ENCODE results near the gene CDHR4.

Gene CDHR4, protein sequence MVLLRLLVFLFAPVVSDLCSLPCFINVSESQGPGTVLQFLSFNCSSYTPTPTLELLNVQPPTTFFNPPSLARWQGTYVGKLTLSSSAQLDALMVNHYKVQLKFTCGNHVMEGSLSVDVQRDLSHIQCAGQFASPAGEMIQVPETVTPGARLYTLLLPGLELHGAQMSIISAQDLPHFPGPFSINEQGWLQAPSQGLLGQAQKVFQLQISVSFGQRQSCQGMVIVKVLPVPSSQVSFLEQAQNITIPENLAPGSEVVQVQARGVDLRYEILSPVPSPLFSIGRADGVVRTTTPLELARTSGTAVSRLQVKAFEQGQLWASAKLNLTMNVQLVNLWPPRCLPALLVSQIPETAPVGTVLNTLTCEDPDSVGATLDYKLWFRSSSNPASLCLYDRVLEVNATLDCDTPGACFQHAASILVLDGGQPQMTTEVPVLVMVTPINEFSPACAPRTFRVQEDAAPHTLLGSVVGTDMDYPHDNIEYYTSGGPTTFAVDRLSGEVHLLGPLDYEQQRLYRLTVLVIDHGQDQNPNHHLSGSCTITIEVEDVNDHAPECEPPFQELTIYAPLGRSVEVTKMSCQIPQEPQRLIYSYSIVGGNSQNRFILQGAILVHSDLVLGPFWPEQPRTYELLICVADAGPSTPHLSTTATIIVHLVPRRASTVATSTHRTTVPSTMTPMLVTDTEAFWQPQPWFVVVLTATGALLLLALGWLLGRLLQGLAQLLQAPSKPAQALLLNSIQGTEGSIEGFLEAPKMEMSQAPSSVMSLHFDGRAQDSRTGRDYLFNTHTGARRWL

GRCh38 chr3:49799761-49800160 is at the start of gene CDHR4:
CDHR4 (minus strand) TSS chr3:49799873; CDS start chr3:49799812, 61 bp downstream.
- Histone ChIP-seq H3K4me1 (ENCODE audit: control insufficient read depth in 2 of 2, insufficient read depth in 2 of 2, low read length in 2 of 2) (peaks cover 14 to 16% of the 10 kb centered on the region in 2 donors), H3K27ac (ENCODE audit: low read depth in 2 of 2, low read length in 2 of 2) (no peak within 1 kb of the TSS), H3K9ac (ENCODE audit: low read depth in 1 of 2, low read length in 2 of 2) (no peak within 1 kb of the TSS), H3K36me3 (ENCODE audit: control insufficient read depth in 2 of 2, insufficient read depth in 2 of 2, low read length in 2 of 2) (no peaks in the 10 kb centered on the region), H3K27me3 (ENCODE audit: control insufficient read depth in 2 of 2, insufficient read depth in 2 of 2, low read length in 2 of 2) (peaks cover 0 to 2% of the 10 kb centered on the region in 2 donors), H3K9me3 (ENCODE audit: control insufficient read depth in 2 of 2, low read length in 2 of 2) (no peaks in the 10 kb centered on the region), H3K4me3 (ENCODE audit: low read length in 2 of 2) (no peak within 1 kb of the TSS)

GRCh38 chr3:49845694-49846093 is 46.0 kb upstream of the CDHR4 start:
- no peaks in the 10 kb centered on the region for H3K9me3 ChIP-seq (ENCODE audit: control insufficient read depth in 2 of 2, low read length in 2 of 2)
- no peak overlapping the region for H3K27ac ChIP-seq (ENCODE audit: low read depth in 2 of 2, low read length in 2 of 2)
- no peak overlapping the region for H3K4me3 ChIP-seq (ENCODE audit: low read length in 2 of 2)
- H3K27me3 ChIP-seq (ENCODE audit: control insufficient read depth in 2 of 2, insufficient read depth in 2 of 2, low read length in 2 of 2), result no peaks in the 10 kb centered on the region
- peaks cover 0 to 3% of the 10 kb centered on the region in 2 donors for H3K36me3 ChIP-seq (ENCODE audit: control insufficient read depth in 2 of 2, insufficient read depth in 2 of 2, low read length in 2 of 2)
- no peaks in the 10 kb centered on the region for H3K4me1 ChIP-seq (ENCODE audit: control insufficient read depth in 2 of 2, insufficient read depth in 2 of 2, low read length in 2 of 2)
- no peak overlapping the region for H3K9ac ChIP-seq (ENCODE audit: low read depth in 1 of 2, low read length in 2 of 2)

DNA sequence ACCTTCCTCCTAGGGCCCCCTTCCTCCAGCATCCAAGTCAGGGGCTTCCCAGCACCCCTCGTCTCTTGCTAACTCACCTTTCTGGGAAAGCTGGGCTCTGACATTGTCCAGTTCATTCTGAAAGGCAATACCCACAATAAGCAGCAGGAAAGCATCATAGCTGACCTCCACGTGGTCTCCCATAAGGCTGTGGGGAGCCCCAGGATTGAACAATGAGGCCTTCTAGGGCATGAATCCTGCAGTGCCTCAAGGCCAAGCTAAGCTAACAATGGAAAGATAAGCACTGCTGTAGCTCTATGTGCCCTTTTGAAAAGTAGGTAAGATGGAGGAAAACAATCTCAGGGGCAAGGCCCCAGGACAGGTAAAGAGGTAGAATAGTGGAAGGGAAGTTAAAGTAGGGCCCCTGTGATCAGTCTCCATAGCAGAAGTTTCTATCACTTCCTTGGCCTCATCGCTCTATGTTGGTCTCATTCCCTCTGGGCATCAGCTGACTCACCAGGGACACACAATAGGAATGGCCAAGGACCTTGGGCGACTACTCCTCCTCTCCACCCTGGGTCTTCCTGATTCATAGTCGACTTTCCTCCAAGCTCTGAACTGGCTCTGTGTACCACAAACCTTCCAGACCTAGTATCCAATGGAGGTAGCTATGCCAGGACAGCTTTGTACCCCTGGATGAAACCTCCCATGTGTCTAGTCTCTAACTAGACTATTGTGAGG is 45.0 kb upstream of the CDHR4 start:
- peaks cover 0 to 3% of the 10 kb centered on the region in 2 donors for H3K36me3 ChIP-seq (ENCODE audit: control insufficient read depth in 2 of 2, insufficient read depth in 2 of 2, low read length in 2 of 2)
- H3K9ac ChIP-seq (ENCODE audit: low read depth in 1 of 2, low read length in 2 of 2), result no peak overlapping the region
- peaks cover 0 to under 1% of the 10 kb centered on the region in 2 donors for H3K4me1 ChIP-seq (ENCODE audit: control insufficient read depth in 2 of 2, insufficient read depth in 2 of 2, low read length in 2 of 2)
- H3K4me3 ChIP-seq (ENCODE audit: low read length in 2 of 2), result no peak overlapping the region
- no peaks in the 10 kb centered on the region for H3K27me3 ChIP-seq (ENCODE audit: control insufficient read depth in 2 of 2, insufficient read depth in 2 of 2, low read length in 2 of 2)
- H3K27ac ChIP-seq (ENCODE audit: low read depth in 2 of 2, low read length in 2 of 2), result no peak overlapping the region
- no peaks in the 10 kb centered on the region for H3K9me3 ChIP-seq (ENCODE audit: control insufficient read depth in 2 of 2, low read length in 2 of 2)

- H3K36me3 ChIP-seq (ENCODE audit: control insufficient read depth in 2 of 2, insufficient read depth in 2 of 2, low read length in 2 of 2), result peaks cover 0 to 3% of the 10 kb centered on the region in 2 donors
These were observed 43.3 kb upstream of the CDHR4 start for GRCh38 chr3:49842843-49843517.

GRCh38 chr3:49841806-49842205 is 42.1 kb upstream of the CDHR4 start:
- no peak overlapping the region for H3K27ac ChIP-seq (ENCODE audit: low read depth in 2 of 2, low read length in 2 of 2)

More at GRCh38 chr3:49842843-49843517, 43.3 kb upstream of the CDHR4 start:
- no peaks in the 10 kb centered on the region for H3K27me3 ChIP-seq (ENCODE audit: control insufficient read depth in 2 of 2, insufficient read depth in 2 of 2, low read length in 2 of 2)
- H3K27ac ChIP-seq (ENCODE audit: low read depth in 2 of 2, low read length in 2 of 2), result no peak overlapping the region
- H3K9me3 ChIP-seq (ENCODE audit: control insufficient read depth in 2 of 2, low read length in 2 of 2), result no peaks in the 10 kb centered on the region
- H3K4me3 ChIP-seq (ENCODE audit: low read length in 2 of 2), result no peak overlapping the region
- no peak overlapping the region for H3K9ac ChIP-seq (ENCODE audit: low read depth in 1 of 2, low read length in 2 of 2)
- H3K4me1 ChIP-seq (ENCODE audit: control insufficient read depth in 2 of 2, insufficient read depth in 2 of 2, low read length in 2 of 2), result peaks cover 0 to 4% of the 10 kb centered on the region in 2 donors

GRCh38 chr3:49841126-49841696 is 41.5 kb upstream of the CDHR4 start:
- H3K9me3 ChIP-seq (ENCODE audit: control insufficient read depth in 2 of 2, low read length in 2 of 2), result no peaks in the 10 kb centered on the region
- H3K36me3 ChIP-seq (ENCODE audit: control insufficient read depth in 2 of 2, insufficient read depth in 2 of 2, low read length in 2 of 2), result peaks cover 0 to 3% of the 10 kb centered on the region in 2 donors
- H3K4me1 ChIP-seq (ENCODE audit: control insufficient read depth in 2 of 2, insufficient read depth in 2 of 2, low read length in 2 of 2), result peaks cover 0 to 4% of the 10 kb centered on the region in 2 donors
- H3K4me3 ChIP-seq (ENCODE audit: low read length in 2 of 2), result no peak overlapping the region
- no peaks in the 10 kb centered on the region for H3K27me3 ChIP-seq (ENCODE audit: control insufficient read depth in 2 of 2, insufficient read depth in 2 of 2, low read length in 2 of 2)
- H3K27ac ChIP-seq (ENCODE audit: low read depth in 2 of 2, low read length in 2 of 2), result no peak overlapping the region
- H3K9ac ChIP-seq (ENCODE audit: low read depth in 1 of 2, low read length in 2 of 2), result no peak overlapping the region

More at GRCh38 chr3:49841806-49842205, 42.1 kb upstream of the CDHR4 start:
- no peak overlapping the region for H3K4me3 ChIP-seq (ENCODE audit: low read length in 2 of 2)
- H3K9ac ChIP-seq (ENCODE audit: low read depth in 1 of 2, low read length in 2 of 2), result no peak overlapping the region
- H3K36me3 ChIP-seq (ENCODE audit: control insufficient read depth in 2 of 2, insufficient read depth in 2 of 2, low read length in 2 of 2), result peaks cover 0 to 3% of the 10 kb centered on the region in 2 donors
- no peaks in the 10 kb centered on the region for H3K27me3 ChIP-seq (ENCODE audit: control insufficient read depth in 2 of 2, insufficient read depth in 2 of 2, low read length in 2 of 2)
- H3K4me1 ChIP-seq (ENCODE audit: control insufficient read depth in 2 of 2, insufficient read depth in 2 of 2, low read length in 2 of 2), result peaks cover 0 to 4% of the 10 kb centered on the region in 2 donors
- H3K9me3 ChIP-seq (ENCODE audit: control insufficient read depth in 2 of 2, low read length in 2 of 2), result no peaks in the 10 kb centered on the region

DNA sequence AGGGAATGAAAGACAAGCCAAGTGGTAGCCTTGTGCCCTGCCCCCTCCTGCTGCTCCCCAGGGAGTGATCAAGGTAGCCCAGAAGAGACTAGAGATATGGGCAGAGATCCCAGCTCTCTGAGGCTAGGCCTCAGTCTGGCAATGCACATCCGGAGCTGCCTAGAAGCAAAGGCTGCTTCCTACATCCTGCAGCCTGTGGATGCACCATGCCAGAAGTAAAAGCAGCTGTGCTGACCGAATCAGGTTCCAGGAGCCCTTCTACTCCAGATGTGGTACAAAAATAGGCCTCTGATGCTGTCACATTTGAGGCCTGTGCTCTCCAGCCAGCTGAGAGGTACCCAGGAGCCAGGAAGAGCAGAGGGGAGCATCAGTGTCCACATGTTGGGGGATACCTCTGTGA is 40.7 kb upstream of the CDHR4 start:
- no peak overlapping the region for H3K4me3 ChIP-seq (ENCODE audit: low read length in 2 of 2)
- peaks cover 0 to 4% of the 10 kb centered on the region in 2 donors for H3K4me1 ChIP-seq (ENCODE audit: control insufficient read depth in 2 of 2, insufficient read depth in 2 of 2, low read length in 2 of 2)
- peaks cover 0 to 3% of the 10 kb centered on the region in 2 donors for H3K36me3 ChIP-seq (ENCODE audit: control insufficient read depth in 2 of 2, insufficient read depth in 2 of 2, low read length in 2 of 2)
- no peak overlapping the region for H3K9ac ChIP-seq (ENCODE audit: low read depth in 1 of 2, low read length in 2 of 2)
- H3K27ac ChIP-seq (ENCODE audit: low read depth in 2 of 2, low read length in 2 of 2), result no peak overlapping the region
- H3K27me3 ChIP-seq (ENCODE audit: control insufficient read depth in 2 of 2, insufficient read depth in 2 of 2, low read length in 2 of 2), result no peaks in the 10 kb centered on the region
- no peaks in the 10 kb centered on the region for H3K9me3 ChIP-seq (ENCODE audit: control insufficient read depth in 2 of 2, low read length in 2 of 2)

GRCh38 chr3:49839193-49839809 is 39.6 kb upstream of the CDHR4 start:
- peaks cover 0 to 3% of the 10 kb centered on the region in 2 donors for H3K36me3 ChIP-seq (ENCODE audit: control insufficient read depth in 2 of 2, insufficient read depth in 2 of 2, low read length in 2 of 2)
- H3K4me1 ChIP-seq (ENCODE audit: control insufficient read depth in 2 of 2, insufficient read depth in 2 of 2, low read length in 2 of 2), result peaks cover 0 to 4% of the 10 kb centered on the region in 2 donors
- no peak overlapping the region for H3K9ac ChIP-seq (ENCODE audit: low read depth in 1 of 2, low read length in 2 of 2)
- no peak overlapping the region for H3K27ac ChIP-seq (ENCODE audit: low read depth in 2 of 2, low read length in 2 of 2)
- H3K9me3 ChIP-seq (ENCODE audit: control insufficient read depth in 2 of 2, low read length in 2 of 2), result no peaks in the 10 kb centered on the region
- H3K27me3 ChIP-seq (ENCODE audit: control insufficient read depth in 2 of 2, insufficient read depth in 2 of 2, low read length in 2 of 2), result no peaks in the 10 kb centered on the region
- no peak overlapping the region for H3K4me3 ChIP-seq (ENCODE audit: low read length in 2 of 2)

- no peak overlapping the region for H3K27ac ChIP-seq (ENCODE audit: low read depth in 2 of 2, low read length in 2 of 2)
- H3K4me1 ChIP-seq (ENCODE audit: control insufficient read depth in 2 of 2, insufficient read depth in 2 of 2, low read length in 2 of 2), result no peaks in the 10 kb centered on the region
- no peak overlapping the region for H3K4me3 ChIP-seq (ENCODE audit: low read length in 2 of 2)
- peaks cover 0 to 11% of the 10 kb centered on the region in 2 donors for H3K36me3 ChIP-seq (ENCODE audit: control insufficient read depth in 2 of 2, insufficient read depth in 2 of 2, low read length in 2 of 2)
- H3K27me3 ChIP-seq (ENCODE audit: control insufficient read depth in 2 of 2, insufficient read depth in 2 of 2, low read length in 2 of 2), result no peaks in the 10 kb centered on the region
- H3K9ac ChIP-seq (ENCODE audit: low read depth in 1 of 2, low read length in 2 of 2), result no peak overlapping the region
- H3K9me3 ChIP-seq (ENCODE audit: control insufficient read depth in 2 of 2, low read length in 2 of 2), result no peaks in the 10 kb centered on the region
These were observed 31.7 kb upstream of the CDHR4 start for GRCh38 chr3:49831341-49831740.

Measured in mucosa of rectum (tissue), 2 donors.